MM.1S (cell line): Measurements from ENCODE around the gene PPP1R11.

Experiments used
- EZH2 ChIP-seq: fragments of 300-600 bp; sonication (generic); optimal IDR thresholded peaks from 2 replicates; pipeline ENCODE3; 2017; ENCODE audit warnings: low read depth, mild to moderate bottlenecking, antibody characterized with exemption, low read length, mixed read lengths
- EZH2phosphoT487 ChIP-seq: fragments of 300-600 bp; sonication (generic); IDR thresholded peaks from 2 replicates; pipeline ENCODE4 v1.6.1; 2018; ENCODE audit warnings: antibody characterized with exemption, low read length
- TF ChIP-seq, protein P1 (sequence below): fragments of 300-600 bp; sonication (generic); IDR thresholded peaks from 2 replicates; pipeline ENCODE4 v1.5.1; 2016; ENCODE audit warnings: antibody characterized with exemption, low read length, mixed read lengths

DNA sequence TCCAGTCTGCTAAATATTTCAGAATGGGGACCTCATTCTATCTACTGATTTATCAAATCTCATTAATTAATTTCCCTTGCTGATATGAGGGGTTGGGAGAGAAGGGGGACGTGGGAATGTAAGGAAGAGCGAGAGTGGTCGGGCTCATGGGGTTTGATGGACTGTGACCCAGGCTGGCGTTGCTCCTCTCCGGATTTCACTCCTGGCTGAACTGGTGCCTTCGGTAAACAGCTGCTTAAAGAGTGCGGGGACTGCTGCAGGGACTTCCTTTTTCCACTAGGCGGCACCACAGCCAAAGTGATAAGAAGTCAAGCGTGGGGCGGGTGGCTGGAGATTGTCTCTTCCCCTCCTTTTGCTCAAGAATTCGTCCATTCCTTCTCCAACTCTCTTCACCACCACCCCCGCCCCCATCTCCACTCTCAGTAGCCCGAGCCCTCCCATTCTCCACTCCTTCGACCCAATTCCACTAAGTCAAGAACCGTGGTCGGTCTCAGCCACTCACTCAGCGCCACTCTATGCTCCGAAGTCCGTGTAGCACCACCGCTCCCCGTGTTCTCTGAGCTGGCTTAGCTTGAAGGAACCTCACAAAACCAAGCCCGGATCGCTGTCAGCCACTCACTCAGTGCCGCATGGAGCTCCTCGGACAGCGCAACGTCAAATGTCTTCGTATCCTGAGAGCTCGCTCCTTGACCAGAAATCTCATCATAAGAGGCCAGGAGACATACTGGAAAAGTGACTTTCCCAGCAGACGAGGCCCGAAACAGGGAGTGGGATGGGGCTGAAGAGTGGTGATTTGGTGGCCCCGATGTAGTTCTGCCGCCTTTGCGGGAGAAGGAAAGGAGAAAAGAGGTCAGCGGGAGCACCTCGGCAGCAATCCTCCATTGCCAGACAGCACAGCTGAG, 36.2 kb downstream of the PPP1R11 start:
- TF ChIP-seq, protein P1, sequence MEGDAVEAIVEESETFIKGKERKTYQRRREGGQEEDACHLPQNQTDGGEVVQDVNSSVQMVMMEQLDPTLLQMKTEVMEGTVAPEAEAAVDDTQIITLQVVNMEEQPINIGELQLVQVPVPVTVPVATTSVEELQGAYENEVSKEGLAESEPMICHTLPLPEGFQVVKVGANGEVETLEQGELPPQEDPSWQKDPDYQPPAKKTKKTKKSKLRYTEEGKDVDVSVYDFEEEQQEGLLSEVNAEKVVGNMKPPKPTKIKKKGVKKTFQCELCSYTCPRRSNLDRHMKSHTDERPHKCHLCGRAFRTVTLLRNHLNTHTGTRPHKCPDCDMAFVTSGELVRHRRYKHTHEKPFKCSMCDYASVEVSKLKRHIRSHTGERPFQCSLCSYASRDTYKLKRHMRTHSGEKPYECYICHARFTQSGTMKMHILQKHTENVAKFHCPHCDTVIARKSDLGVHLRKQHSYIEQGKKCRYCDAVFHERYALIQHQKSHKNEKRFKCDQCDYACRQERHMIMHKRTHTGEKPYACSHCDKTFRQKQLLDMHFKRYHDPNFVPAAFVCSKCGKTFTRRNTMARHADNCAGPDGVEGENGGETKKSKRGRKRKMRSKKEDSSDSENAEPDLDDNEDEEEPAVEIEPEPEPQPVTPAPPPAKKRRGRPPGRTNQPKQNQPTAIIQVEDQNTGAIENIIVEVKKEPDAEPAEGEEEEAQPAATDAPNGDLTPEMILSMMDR, result peak; percentile 83
- TF ChIP-seq EZH2phosphoT487, result no peak
- no peak for TF ChIP-seq EZH2
